Measurements from ENCODE around the gene CASP10.
"Not testable (repeated sequence)": the region's sequence is repeated elsewhere in the genome, so short reads cannot be mapped to it uniquely, and the experiment has no call there.

The CASP10 gene

GRCh38 chr2:201137505-201138400, 45.2 kb upstream of the CASP10 start:
- Histone ChIP-seq H3K27ac (replicated peaks) (no peak overlapping the region), H3K4me3 (replicated peaks; ENCODE audit: insufficient read depth, low read length) (no peak overlapping the region), H3K27me3 (ENCODE audit: insufficient read depth, poor library complexity, severe bottlenecking) (no peaks in the 10 kb centered on the region)
- DNase-seq (ENCODE audit: low read depth in 1 of 2, low spot score in 1 of 2) = no peak
- TF ChIP-seq, protein P1, sequence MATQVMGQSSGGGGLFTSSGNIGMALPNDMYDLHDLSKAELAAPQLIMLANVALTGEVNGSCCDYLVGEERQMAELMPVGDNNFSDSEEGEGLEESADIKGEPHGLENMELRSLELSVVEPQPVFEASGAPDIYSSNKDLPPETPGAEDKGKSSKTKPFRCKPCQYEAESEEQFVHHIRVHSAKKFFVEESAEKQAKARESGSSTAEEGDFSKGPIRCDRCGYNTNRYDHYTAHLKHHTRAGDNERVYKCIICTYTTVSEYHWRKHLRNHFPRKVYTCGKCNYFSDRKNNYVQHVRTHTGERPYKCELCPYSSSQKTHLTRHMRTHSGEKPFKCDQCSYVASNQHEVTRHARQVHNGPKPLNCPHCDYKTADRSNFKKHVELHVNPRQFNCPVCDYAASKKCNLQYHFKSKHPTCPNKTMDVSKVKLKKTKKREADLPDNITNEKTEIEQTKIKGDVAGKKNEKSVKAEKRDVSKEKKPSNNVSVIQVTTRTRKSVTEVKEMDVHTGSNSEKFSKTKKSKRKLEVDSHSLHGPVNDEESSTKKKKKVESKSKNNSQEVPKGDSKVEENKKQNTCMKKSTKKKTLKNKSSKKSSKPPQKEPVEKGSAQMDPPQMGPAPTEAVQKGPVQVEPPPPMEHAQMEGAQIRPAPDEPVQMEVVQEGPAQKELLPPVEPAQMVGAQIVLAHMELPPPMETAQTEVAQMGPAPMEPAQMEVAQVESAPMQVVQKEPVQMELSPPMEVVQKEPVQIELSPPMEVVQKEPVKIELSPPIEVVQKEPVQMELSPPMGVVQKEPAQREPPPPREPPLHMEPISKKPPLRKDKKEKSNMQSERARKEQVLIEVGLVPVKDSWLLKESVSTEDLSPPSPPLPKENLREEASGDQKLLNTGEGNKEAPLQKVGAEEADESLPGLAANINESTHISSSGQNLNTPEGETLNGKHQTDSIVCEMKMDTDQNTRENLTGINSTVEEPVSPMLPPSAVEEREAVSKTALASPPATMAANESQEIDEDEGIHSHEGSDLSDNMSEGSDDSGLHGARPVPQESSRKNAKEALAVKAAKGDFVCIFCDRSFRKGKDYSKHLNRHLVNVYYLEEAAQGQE (IDR thresholded peaks at IDR 0.05; ENCODE audit: insufficient replicate concordance, low read depth) = no peak
- no peak for TF ChIP-seq POLR2AphosphoS5 (IDR thresholded peaks at IDR 0.05; ENCODE audit: low read depth)
- TF ChIP-seq CTCF (IDR thresholded peaks at IDR 0.05; ENCODE audit: insufficient read depth, low read length) = no peak
- no peak for TF ChIP-seq GABPA (IDR thresholded peaks at IDR 0.05; ENCODE audit: low read depth)

- H3K27me3 ChIP-seq (ENCODE audit: insufficient read depth, poor library complexity, severe bottlenecking) = no peaks in the 10 kb centered on the region
- no peak overlapping the region for H3K4me3 ChIP-seq (replicated peaks; ENCODE audit: insufficient read depth, low read length)
- no peak for DNase-seq (ENCODE audit: low read depth in 1 of 2, low spot score in 1 of 2)
- H3K27ac ChIP-seq (replicated peaks) = no peak overlapping the region; the same call in 1 of the 2 replicates
- TF ChIP-seq CTCF (IDR thresholded peaks at IDR 0.05; ENCODE audit: insufficient read depth, low read length) = no peak
- TF ChIP-seq, protein P1 (IDR thresholded peaks at IDR 0.05; ENCODE audit: insufficient replicate concordance, low read depth) = no peak
- no peak for TF ChIP-seq SPI1 (IDR thresholded peaks at IDR 0.05; ENCODE audit: borderline replicate concordance, low read depth)
- no peak for TF ChIP-seq GABPA (IDR thresholded peaks at IDR 0.05; ENCODE audit: low read depth)
- TF ChIP-seq POLR2AphosphoS5 (IDR thresholded peaks at IDR 0.05; ENCODE audit: low read depth) = peak; percentile 37; the same call in 1 of the 2 replicates
Observed at GRCh38 chr2:201138401-201138970, 44.5 kb upstream of the CASP10 start.

GRCh38 chr2:201138986-201139781, 43.8 kb upstream of the CASP10 start:
- TF ChIP-seq POLR2AphosphoS5 (IDR thresholded peaks at IDR 0.05; ENCODE audit: low read depth) (peak; percentile 48), SPI1 (IDR thresholded peaks at IDR 0.05; ENCODE audit: borderline replicate concordance, low read depth) (peak; percentile 55; the same call in 1 of the 2 replicates)
- not testable (repeated sequence) for H3K27me3 ChIP-seq (ENCODE audit: insufficient read depth, poor library complexity, severe bottlenecking); H3K4me3 ChIP-seq (replicated peaks; ENCODE audit: insufficient read depth, low read length)
- peak in 1 of 2 experiments; percentile 65 for DNase-seq (ENCODE audit: low read depth in 1 of 2, low spot score in 1 of 2)
- H3K27ac ChIP-seq (replicated peaks) = peak overlapping the region; percentile 39
